NCI-H2171 treated with DMSO at 0.1 percent for 48 hours (cell line): ENCODE results near the gene ARFRP1.

ENCODE experiments used
- DNase-seq: peaks from one replicate; lab custom pipeline; 2025; lab: John Stamatoyannopoulos, UW

The ARFRP1 gene

GRCh38 chr20:63690898-63691710 is 16.7 kb downstream of the ARFRP1 start:
- no peak for DNase-seq

DNA sequence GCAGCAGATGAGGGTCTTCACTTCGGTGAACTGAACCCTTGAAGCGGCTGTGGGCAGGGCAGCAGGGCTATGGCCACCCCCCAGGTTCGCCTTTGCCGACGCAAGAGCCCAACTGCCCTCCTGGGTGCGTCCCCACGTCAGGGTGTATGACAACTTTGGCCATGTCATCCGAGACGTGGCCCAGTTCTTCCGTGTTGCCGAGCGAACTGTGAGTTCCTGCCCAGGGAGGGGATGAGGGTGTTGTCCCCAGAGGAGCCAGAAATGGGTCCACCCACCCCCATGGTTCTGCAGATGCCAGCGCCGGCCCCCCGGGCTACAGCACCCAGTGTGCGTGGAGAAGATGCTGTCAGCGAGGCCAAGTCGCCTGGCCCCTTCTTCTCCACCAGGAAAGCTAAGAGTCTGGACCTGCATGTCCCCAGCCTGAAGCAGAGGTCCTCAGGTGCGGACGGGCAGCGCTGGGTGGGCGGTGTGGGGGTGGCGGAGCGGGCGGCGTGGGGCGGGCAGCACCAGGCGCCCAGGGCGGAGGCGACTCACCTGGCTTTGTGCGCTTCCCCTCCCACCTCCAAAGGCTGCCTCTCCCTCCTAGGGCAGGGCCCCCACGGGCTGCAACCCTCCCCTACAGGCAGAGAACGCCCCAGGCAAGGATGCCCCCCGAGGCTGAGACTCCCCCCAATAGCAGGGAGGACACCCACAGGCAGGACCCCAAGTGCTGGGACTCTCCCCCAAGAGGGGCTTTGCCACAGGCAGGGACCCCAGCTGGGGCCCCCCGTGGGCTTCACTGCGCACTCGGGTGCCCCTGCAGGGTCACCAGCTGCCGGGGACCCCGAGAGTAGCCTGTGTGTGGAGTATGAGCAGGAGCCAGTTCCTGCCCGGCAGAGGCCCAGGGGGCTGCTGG is 17.5 kb downstream of the ARFRP1 start:
- no peak for DNase-seq

DNA sequence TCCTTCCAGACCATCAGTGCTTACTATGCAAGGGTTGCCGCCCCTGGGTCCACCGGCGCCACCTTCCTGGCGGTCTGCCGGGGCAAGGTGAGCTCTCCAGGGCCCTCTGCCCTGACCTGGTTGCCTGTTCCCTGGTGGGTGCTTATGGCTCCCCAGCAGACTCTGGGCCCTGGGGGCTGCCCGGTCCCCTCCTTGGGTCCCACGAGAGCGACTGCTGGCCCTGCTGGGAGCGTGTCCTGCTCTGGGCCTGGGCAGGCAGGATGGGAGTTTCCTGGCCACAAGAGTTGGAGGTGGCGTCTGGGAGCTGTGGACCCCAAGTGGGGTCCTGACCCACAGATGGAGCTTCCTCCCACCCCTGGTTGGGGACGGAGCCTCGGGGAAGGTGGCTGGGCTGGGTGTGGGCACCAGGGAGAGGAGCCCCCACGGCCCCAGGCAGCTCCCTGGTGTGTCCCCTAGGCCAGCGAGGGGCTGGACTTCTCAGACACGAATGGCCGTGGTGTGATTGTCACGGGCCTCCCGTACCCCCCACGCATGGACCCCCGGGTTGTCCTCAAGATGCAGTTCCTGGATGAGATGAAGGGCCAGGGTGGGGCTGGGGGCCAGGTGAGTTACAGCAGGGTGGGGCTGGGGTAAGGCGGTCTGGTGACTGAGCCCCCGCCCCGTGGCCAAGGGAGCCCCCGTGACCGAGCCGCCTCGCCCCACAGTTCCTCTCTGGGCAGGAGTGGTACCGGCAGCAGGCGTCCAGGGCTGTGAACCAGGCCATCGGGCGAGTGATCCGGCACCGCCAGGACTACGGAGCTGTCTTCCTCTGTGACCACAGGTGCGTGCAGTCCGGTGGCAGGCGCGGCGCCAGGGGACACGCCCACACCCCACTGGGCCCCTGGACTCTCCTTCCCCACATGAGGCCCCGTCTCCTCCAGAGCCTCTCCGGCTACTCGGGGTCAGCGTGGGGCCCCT is 18.5 kb downstream of the ARFRP1 start:
- no peak for DNase-seq

- DNase-seq: no peak
These were observed 19.3 kb downstream of the ARFRP1 start for GRCh38 chr20:63688228-63689045.

- no peak for DNase-seq
These were observed 20.2 kb downstream of the ARFRP1 start for GRCh38 chr20:63687419-63688178.

DNA sequence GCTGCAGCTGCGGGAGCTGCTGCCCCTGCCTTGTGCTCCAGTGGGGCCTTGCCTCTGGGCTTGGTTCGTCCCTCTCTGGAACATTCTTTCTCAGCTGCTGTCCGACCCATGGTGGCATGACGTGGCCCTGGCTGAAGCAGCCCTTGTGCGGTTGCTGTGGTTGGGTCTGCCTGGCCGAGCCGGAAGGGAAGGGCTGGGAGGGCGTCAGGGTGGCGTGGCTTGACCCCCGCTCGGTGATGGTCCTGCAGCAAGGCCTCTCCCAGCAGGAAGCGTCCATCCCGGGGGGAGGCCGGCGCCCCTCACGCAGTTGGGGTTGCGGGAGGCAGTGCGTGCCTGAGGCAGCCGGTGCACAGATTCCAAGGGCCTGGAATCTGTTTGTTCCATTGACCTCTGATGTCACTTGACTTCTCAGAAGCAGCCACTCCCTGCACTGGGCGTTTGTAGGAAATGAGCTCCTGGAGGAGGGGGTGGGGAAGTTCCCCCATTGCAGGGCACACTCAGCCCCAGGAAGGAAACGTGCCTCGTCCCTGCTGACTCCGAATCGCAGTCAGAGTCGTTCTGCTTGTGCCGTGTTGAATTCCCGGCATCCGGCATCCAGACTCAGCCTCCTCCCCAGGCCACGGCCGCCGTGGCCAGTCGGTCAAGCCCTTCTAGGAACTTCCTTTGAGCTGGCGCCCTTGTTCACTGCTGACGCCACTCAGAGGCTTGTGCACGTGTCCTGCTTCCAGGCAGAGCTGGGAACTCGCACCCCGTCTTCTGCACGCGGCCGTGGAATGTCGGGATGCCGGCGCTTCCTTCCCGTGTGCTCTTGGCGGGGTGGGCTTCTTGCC is 21.1 kb downstream of the ARFRP1 start:
- no peak for DNase-seq

DNA sequence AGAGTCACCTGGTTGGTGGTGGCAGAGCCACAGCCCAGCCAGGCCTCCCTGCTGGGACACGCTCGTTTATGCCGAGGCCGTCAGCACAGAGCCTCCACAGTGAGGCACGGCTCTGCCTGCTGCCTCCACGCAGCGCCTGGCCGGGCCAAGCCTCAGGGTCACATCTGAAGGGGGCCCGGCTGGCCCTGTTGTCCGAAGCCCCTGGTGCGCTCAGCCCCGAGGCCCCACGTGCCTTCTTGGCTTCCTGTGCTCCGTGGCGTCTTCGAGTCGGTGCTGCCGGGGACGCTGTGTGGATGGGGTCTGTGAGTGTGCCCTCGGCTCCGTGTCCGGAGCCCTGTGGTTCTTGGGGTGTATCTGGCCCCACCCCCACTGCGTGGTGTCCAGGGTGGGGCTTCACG is 21.7 kb downstream of the ARFRP1 start:
- DNase-seq: no peak

- no peak for DNase-seq
These were observed 22.3 kb downstream of the ARFRP1 start for GRCh38 chr20:63685269-63686026.

GRCh38 chr20:63682384-63683139 is 25.2 kb downstream of the ARFRP1 start:
- DNase-seq: no peak

GRCh38 chr20:63681609-63682142 is 26.1 kb downstream of the ARFRP1 start:
- no peak for DNase-seq

DNA sequence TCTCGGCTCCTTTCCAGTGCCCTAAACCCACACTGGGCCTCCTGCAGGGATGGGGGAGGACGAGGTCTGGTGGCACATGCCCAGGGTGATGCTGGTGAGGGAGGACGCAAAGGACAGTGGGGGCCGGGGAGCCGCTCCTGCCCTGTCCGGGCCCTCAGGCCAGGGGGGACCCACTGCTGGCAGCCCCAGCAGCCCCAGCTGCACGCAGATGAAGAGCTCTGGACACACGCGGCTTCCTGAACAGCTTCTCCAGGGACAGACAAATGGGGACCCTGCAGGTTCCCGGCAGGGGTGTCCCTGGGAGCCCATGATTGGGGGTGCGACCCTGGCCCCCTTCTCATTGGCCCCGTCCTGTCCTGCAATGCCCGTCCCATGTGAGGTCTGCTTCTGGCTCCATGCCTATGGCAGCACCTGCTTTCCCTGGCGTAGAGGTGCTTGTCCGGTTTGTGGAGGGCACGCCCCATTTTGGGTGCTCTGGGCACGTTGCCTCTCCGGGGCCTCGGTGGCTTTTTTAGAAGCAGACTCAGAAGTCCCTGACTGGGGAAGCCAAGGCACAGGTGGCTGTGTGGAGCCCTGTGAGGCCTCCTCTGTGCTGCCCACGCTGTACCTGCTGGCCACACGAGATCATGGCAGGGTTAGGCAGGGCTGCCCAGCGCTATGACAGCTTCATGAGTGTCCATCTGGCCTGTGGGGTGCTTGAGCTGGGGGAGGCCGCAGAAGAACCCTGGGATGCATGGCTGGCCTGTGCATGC is 26.7 kb downstream of the ARFRP1 start:
- DNase-seq: no peak

DNA sequence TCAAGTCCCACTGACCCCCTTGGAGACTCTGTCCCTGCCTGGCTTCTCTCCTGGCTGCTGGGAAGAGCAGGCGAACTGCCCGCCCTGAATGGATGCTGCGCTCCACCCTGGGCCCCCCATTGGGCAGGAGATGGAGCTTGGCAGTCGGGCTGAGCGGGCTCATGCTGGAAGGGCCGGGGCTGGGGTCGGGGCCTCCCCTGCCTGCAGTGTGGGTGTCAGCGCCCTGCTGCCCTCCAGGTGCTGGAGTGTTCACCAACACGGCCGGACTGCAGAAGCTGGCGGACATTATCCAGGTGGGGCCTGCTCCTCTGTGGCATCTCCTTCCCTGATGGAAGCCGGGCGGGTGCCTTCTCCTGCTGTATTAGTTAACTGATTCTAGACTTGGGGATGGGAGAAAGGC is 27.3 kb downstream of the ARFRP1 start:
- no peak for DNase-seq

DNA sequence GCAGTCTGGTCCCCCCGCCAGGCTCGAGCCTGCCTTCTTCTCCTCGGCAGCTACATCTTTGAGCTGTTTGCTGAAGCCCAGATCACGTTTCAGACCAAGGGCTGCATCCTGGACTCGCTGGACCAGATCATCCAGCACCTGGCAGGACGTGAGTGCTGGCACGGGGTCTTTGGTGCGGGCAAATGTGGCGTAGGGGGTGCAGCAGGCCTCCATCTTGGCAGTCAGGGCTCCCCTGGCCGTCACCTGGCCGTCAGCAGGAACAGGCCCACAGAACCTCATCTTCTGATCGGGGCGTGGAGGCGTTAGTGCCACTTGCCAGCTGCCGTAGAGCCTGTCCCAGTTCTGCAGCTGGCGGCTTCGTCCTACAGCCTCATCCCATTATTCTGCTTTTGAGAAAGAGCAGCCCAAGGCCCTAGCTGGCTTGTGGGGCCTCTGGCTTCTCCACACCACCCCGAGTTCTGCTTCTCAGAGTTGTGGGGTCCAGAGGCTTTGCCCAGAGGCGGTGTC is 27.9 kb downstream of the ARFRP1 start:
- no peak for DNase-seq

DNA sequence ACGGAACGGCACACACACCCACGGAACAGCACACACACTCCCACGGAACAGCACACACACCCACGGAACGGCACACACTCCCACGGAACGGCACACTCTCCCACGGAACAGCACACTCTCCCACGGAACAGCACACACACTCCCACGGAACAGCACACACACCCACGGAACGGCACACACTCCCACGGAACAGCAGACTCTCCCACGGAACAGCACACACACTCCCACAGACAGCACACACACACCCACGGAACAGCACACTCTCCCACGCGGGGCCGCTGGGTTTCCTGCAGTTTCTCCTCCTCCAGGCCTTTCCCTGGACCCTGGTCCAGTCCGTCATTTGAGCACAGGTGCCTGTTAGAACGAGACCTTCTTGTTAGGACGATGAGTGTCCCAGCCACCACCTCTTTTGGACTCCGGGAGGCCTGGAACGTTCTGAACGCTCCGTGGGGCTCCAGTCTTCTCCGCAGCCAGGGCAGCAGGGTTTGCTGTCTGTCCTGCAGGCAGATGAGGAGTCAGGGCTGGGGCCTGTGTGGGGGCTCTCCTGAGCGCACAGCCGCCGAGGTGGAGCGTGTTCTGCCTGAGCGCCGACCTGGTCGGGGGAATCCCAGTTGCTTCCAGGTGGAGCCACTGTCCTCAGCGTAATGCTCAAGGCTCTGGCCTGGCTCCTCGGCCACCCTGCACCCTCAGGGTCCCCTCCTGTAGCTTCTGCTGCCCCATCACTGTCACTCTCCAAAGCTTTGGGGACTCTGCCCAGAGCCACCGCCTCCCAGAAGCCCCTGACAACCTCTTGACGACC is 28.9 kb downstream of the ARFRP1 start:
- DNase-seq: no peak

DNA sequence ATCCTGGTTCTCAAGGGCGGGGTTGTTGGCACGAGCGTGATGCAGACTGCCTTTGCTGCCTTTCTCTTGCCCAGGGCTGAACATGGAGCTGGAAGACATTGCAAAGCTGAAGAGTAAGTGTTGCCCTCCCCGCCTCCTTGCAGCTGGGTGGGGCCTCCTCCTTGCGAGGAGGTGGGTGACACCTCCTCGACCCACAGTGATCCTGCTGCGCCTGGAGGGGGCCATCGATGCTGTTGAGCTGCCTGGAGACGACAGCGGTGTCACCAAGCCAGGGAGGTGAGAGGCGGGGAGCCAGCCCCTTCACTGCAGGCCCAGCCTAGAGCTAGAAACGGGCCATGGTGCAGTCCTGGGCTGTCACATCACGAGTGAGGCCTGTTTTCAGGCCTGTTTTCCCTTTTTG is 29.7 kb downstream of the ARFRP1 start:
- no peak for DNase-seq
